Measurements from ENCODE around the gene DLX3. TPM values are rescaled to one million over a fixed set of nuclear protein-coding genes. Genes with fewer than 3 reads are reported as not detected.

Gene DLX3
- total and polyA plus RNA-seq, 5 experiments from 2014 or later = 0.09 to 0.32 (median 0.22) TPM; not detected in 1

- POLR2A ChIA-PET = interaction anchor here (1.1 to 1.8 kb wide), 4 partner anchors 22 to 140 kb away, joined by 6 to 7 read pairs (median 6); no protein-coding TSS in a partner anchor
- peak overlapping the region in 8 of 10 donors; percentile 1 to 62 (median 52) for H3K4me3 Mint-ChIP-seq
- peaks cover 41 to 73% (median 65%) of the 10 kb centered on the region in 5 donors for H3K27me3 Mint-ChIP-seq
- ATAC-seq (no peak), DNase-seq (no peak)
- peaks cover 27 to 39% (median 36%) of the 10 kb centered on the region in 4 donors for H3K4me1 Mint-ChIP-seq
- peaks cover 0 to 4% (median 0%) of the 10 kb centered on the region in 3 donors for H3K36me3 Mint-ChIP-seq
- H3K27ac Mint-ChIP-seq = peak overlapping the region in 2 of 10 donors; percentile 14 to 15
- H3K9me3 Mint-ChIP-seq = peaks cover 0 to 5% (median 0%) of the 10 kb centered on the region in 9 donors
These were observed 1.1 kb upstream of the DLX3 start for GRCh38 chr17:49996121-49996494.

- peak overlapping the region; percentile 76 to 93 (median 90) for H3K4me3 Mint-ChIP-seq
- no peak for DNase-seq
- peaks cover 29 to 44% (median 44%) of the 10 kb centered on the region in 4 donors for H3K4me1 Mint-ChIP-seq
- POLR2A ChIA-PET = interaction anchor here (0.6 to 0.9 kb wide), 5 partner anchors 105 to 200 kb away, joined by 3 to 10 read pairs (median 5); partner anchors contain the start of gene TAC4
- no peak for ATAC-seq
- H3K9me3 Mint-ChIP-seq = peaks cover 0 to 5% (median 0%) of the 10 kb centered on the region in 9 donors
- peaks cover 0 to 4% (median 0%) of the 10 kb centered on the region in 3 donors for H3K36me3 Mint-ChIP-seq
- H3K27me3 Mint-ChIP-seq = peaks cover 29 to 68% (median 61%) of the 10 kb centered on the region in 5 donors
- peak overlapping the region in 7 of 10 donors; percentile 38 to 84 (median 60) for H3K27ac Mint-ChIP-seq
These were observed 654 bp downstream of the DLX3 start for GRCh38 chr17:49994085-49995054.

- POLR2A ChIA-PET = interaction anchor here (0.6 to 0.9 kb wide), 3 partner anchors 129 to 172 kb away, joined by 4 to 10 read pairs (median 5); partner anchors contain the start of gene TAC4
- H3K36me3 Mint-ChIP-seq = peaks cover 0 to 4% (median 0%) of the 10 kb centered on the region in 3 donors
- peaks cover 28 to 47% (median 44%) of the 10 kb centered on the region in 4 donors for H3K4me1 Mint-ChIP-seq
- DNase-seq (peak in 2 of 10 donors; percentile 37), ATAC-seq (peak; percentile 40 to 52)
- H3K27ac Mint-ChIP-seq = peak overlapping the region in 5 of 10 donors; percentile 33 to 81 (median 41)
- H3K9me3 Mint-ChIP-seq = peaks cover 0 to 5% (median 0%) of the 10 kb centered on the region in 9 donors
- H3K4me3 Mint-ChIP-seq = peak overlapping the region; percentile 76 to 93 (median 90)
- H3K27me3 Mint-ChIP-seq = peaks cover 29 to 66% (median 62%) of the 10 kb centered on the region in 5 donors
These were observed 1.5 kb downstream of the DLX3 start for GRCh38 chr17:49993423-49994060.

DNA sequence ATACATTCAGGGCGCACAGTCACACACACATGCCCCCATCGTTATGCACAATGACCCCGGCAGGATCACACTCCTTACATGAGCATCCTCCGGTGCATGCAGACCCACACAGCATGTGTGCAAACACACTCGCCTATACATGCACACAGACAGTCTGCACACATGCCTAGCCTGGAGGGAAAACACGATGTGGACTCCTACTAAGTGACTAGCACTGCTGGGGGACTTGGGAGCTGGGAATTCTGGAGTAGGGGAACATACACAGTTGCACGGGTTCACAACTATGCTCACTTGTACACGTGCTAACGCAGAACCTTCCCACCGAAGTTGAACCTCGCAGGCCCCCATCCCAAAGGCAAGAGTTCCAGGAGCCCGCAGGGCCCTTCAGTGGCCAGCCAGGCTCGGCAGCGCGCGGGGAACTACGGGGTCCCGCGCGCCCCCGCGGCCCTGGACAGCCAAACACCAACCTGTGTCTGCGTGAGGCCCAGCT is 2.0 kb downstream of the DLX3 start:
- Mint-ChIP-seq H3K36me3 (peaks cover 0 to 4% (median 0%) of the 10 kb centered on the region in 3 donors), H3K9me3 (peaks cover 0 to 5% (median 0%) of the 10 kb centered on the region in 9 donors), H3K27me3 (peaks cover 27 to 66% (median 59%) of the 10 kb centered on the region in 5 donors), H3K27ac (no peak overlapping the region), H3K4me1 (peaks cover 25 to 52% (median 40%) of the 10 kb centered on the region in 4 donors), H3K4me3 (peak overlapping the region; percentile 61 to 85 (median 75))
- ATAC-seq = no peak
- DNase-seq = no peak
- POLR2A ChIA-PET = no interaction called here

DNA sequence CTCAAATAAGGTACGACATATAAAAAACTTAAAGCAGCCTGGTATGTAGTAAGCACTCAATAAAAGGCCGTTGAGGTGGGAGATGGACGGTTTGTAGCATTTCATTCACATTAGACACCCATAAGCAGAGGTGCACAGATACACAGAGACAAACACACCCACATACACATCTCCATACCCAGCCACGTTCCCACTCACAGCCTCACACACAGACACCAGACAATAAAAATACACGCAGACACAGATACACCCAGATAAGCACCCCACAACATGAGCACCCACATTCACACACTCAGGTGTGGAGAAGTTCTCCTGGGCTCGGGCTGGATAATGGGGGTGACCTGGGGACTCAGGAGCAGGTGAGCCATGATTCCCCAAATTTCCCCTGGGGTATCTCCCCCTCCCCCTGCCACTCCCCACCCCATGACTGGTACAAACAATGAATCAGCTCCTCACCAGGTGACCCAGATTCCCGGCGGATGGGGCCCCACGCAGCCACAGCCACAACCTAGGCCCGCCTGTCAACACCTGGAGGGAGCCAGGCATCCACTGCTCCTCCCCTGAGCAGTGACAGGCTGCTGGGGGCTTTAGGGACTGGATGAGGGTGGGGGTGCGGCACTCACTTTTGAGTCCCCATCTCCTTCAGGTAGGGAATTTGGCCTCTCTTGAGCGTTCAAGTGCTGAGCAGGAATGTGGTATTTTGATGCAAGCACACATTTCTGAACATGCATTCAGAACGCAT is 2.7 kb downstream of the DLX3 start:
- Mint-ChIP-seq H3K27me3 (peaks cover 27 to 71% (median 60%) of the 10 kb centered on the region in 5 donors), H3K9me3 (peaks cover 0 to 5% (median 0%) of the 10 kb centered on the region in 9 donors), H3K27ac (peak overlapping the region in 1 of 10 donors; percentile 31), H3K4me1 (peaks cover 23 to 54% (median 40%) of the 10 kb centered on the region in 4 donors), H3K36me3 (peaks cover 0 to 4% (median 0%) of the 10 kb centered on the region in 3 donors), H3K4me3 (peak overlapping the region; percentile 64 to 85 (median 76))
- no peak for DNase-seq
- POLR2A ChIA-PET = no interaction called here
- ATAC-seq = no peak

DNA sequence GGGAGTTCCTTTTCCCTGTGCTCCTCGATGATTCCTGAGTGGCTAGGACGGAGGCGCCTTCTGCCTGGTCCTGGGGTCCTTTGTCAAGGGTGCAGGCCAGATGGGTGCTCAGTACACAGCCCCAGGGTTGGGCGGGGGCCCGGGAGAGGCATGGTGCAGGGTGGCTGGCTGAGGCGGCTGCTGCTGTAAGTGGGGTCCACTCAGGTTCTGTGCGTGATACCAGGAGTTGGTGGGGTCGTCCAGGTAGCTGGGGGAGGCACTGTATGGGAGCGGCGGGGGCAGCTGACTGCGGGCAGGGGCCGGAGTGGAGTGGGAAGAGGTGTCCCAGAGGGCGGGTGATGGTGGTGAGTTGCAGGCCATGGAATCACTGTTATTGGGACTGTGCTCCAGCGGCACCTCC is 3.6 kb downstream of the DLX3 start:
- Mint-ChIP-seq H3K27me3 (peaks cover 32 to 76% (median 65%) of the 10 kb centered on the region in 5 donors), H3K4me3 (no peak overlapping the region), H3K9me3 (peaks cover 0 to 5% (median 0%) of the 10 kb centered on the region in 9 donors), H3K27ac (no peak overlapping the region), H3K36me3 (peaks cover 0 to 4% (median 0%) of the 10 kb centered on the region in 3 donors), H3K4me1 (peaks cover 21 to 49% (median 36%) of the 10 kb centered on the region in 4 donors)
- POLR2A ChIA-PET = no interaction called here
- ATAC-seq (no peak), DNase-seq (no peak)

- H3K9me3 Mint-ChIP-seq = peaks cover 0 to 5% (median 0%) of the 10 kb centered on the region in 9 donors
- no peak for DNase-seq
- POLR2A ChIA-PET = no interaction called here
- H3K4me3 Mint-ChIP-seq = no peak overlapping the region
- peaks cover 21 to 44% (median 31%) of the 10 kb centered on the region in 4 donors for H3K4me1 Mint-ChIP-seq
- no peak overlapping the region for H3K27ac Mint-ChIP-seq
- peaks cover 0 to 4% (median 0%) of the 10 kb centered on the region in 3 donors for H3K36me3 Mint-ChIP-seq
- no peak for ATAC-seq
- H3K27me3 Mint-ChIP-seq = peaks cover 27 to 74% (median 61%) of the 10 kb centered on the region in 5 donors
These were observed 4.1 kb downstream of the DLX3 start for GRCh38 chr17:49990921-49991320.

GRCh38 chr17:49990331-49990730 is 4.7 kb downstream of the DLX3 start:
- DNase-seq = no peak
- POLR2A ChIA-PET = no interaction called here

DNA sequence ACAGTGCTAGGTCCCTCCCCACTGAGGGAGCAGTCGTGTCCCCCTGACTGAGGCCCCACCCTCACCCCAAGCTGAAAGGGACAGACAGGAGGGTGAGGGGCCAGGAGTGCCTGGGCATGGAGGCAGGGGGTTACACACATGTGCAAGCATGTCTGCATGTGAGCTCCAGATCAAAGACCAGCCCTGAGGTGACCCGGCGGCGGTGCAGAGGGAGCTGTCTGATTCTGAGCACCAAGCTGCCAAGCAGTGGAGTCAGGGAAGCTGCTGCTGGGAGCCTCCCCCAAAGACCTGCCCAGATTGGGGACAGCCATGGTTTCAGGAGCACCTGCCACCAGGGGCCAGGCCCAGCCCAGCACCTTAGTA is 5.5 kb downstream of the DLX3 start:
- peaks cover 12 to 32% (median 20%) of the 10 kb centered on the region in 4 donors for H3K4me1 Mint-ChIP-seq
- POLR2A ChIA-PET = interaction anchor here (1.3 kb wide), 1 partner anchor 9 kb away, joined by 3 read pairs; no protein-coding TSS in a partner anchor
- no peak for ATAC-seq

More at GRCh38 chr17:49990331-49990730, 4.7 kb downstream of the DLX3 start:
- no peak overlapping the region for H3K27ac Mint-ChIP-seq
- peaks cover 0 to 2% (median 0%) of the 10 kb centered on the region in 3 donors for H3K36me3 Mint-ChIP-seq
- peaks cover 18 to 40% (median 27%) of the 10 kb centered on the region in 4 donors for H3K4me1 Mint-ChIP-seq
- H3K4me3 Mint-ChIP-seq = no peak overlapping the region
- H3K9me3 Mint-ChIP-seq = peaks cover 0 to 3% (median 0%) of the 10 kb centered on the region in 9 donors
- no peak for ATAC-seq
- H3K27me3 Mint-ChIP-seq = peaks cover 23 to 69% (median 57%) of the 10 kb centered on the region in 5 donors

DNA sequence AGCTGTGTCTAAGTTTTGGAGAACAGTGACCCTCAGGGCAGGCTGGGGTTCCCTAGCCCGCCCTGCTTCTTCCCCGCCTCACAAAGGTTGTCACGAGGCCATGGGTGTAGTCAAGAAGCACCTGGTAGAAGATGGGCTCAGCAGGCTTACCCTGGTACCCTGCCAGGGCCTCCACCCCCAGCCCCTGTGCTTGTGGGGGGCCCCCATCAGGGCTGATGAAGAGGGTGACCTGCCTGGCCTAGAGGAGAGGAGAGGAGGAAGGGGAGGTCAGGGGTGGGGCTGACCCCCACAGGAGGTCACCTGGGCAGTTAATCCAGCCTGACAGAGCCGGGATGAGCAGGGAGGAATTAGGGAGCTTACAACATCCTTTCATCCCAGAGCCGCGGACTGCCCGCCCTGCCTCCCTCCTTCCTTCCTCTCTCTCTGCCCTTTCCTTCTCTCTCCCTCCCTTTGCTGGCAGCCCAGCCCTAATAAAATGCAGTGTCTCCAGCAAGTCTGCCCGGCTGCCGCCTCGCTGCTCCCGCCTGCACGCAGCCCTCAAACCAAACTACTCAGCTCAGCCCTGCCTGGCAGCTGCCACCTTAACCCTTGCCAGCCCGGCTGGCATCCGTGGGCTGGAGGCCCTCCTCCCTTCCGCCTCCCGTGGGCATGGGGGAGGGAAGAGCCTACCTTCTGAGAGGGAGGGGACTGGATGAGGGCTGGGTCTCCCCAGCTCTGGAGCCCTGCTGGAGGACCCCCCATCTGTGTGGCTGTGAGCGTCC is 7.2 kb downstream of the DLX3 start:
- no peak for DNase-seq
- Mint-ChIP-seq H3K36me3 (no peaks in the 10 kb centered on the region), H3K4me3 (no peak overlapping the region), H3K27ac (no peak overlapping the region), H3K9me3 (no peaks in the 10 kb centered on the region), H3K4me1 (peaks cover 3 to 20% (median 10%) of the 10 kb centered on the region in 4 donors), H3K27me3 (peaks cover 13 to 66% (median 43%) of the 10 kb centered on the region in 5 donors)
- POLR2A ChIA-PET = no interaction called here
- ATAC-seq = no peak

More for the DNA sequence above, 5.5 kb downstream of the DLX3 start:
- no peak for DNase-seq
- no peak overlapping the region for H3K27ac Mint-ChIP-seq
- H3K9me3 Mint-ChIP-seq = no peaks in the 10 kb centered on the region
- peaks cover 19 to 69% (median 50%) of the 10 kb centered on the region in 5 donors for H3K27me3 Mint-ChIP-seq
- H3K36me3 Mint-ChIP-seq = peaks cover 0 to 2% (median 0%) of the 10 kb centered on the region in 3 donors
- no peak overlapping the region for H3K4me3 Mint-ChIP-seq

- no peak overlapping the region for H3K4me3 Mint-ChIP-seq
- ATAC-seq (no peak), DNase-seq (no peak)
- POLR2A ChIA-PET = no interaction called here
- H3K4me1 Mint-ChIP-seq = peaks cover 2 to 18% (median 8%) of the 10 kb centered on the region in 4 donors
- no peaks in the 10 kb centered on the region for H3K36me3 Mint-ChIP-seq
- H3K9me3 Mint-ChIP-seq = no peaks in the 10 kb centered on the region
- H3K27ac Mint-ChIP-seq = no peak overlapping the region
- H3K27me3 Mint-ChIP-seq = peaks cover 13 to 69% (median 43%) of the 10 kb centered on the region in 5 donors
These were observed 7.8 kb downstream of the DLX3 start for GRCh38 chr17:49987290-49987585.

All from naive thymus-derived CD8-positive, alpha-beta T cell (primary cell).